22Rv1 (cell line): ENCODE measurements around the gene S100PBP.
A peak's percentile ranks its signal among the peaks of the same experiment; 100 is the strongest.

Experiments used
- CTCF ChIP-seq: fragments of 450-650 bp; IDR thresholded peaks from 2 replicates; pipeline ENCODE4 v1.5.1; 2017; ENCODE audit warnings: mild to moderate bottlenecking
- ZFX ChIP-seq: fragments of 450-650 bp; IDR thresholded peaks from 2 replicates; pipeline ENCODE4 v1.6.1; 2017; ENCODE audit warnings: antibody characterized with exemption, borderline replicate concordance

- peak; percentile 16; the same call in 1 of the 2 replicates for TF ChIP-seq CTCF
- TF ChIP-seq ZFX, result no peak
These were observed 86.7 kb downstream of the S100PBP start for GRCh38 chr1:32903991-32904785.
